Keratinocyte (primary cell): ENCODE results near the gene CMKLR1. TPM values are rescaled to one million over a fixed set of nuclear protein-coding genes. Genes with fewer than 3 reads are reported as not detected.

Experiments
- DNase-seq: peaks from one replicate; pipeline ENCODE4 v3.0.0-alpha.2; 2011; ENCODE audit warnings: low read depth, missing footprints, low spot score
- FAIRE-seq: peaks from 2 replicates; lab custom pipeline; 2011; peaks lifted over from hg19 to GRCh38; lab: Jason Lieb, UNC
- H2AFZ ChIP-seq: 2 replicates; pipeline ENCODE4 v1.6.0; 2012; ENCODE audit warnings: low read length, control low read depth, inconsistent platforms; ENCODE audit not compliant: control insufficient read depth
- H3K27ac ChIP-seq: 2 replicates; pipeline ENCODE4 v1.5.1; 2011; ENCODE audit warnings: low read length; ENCODE audit not compliant: control insufficient read depth, insufficient read depth
- H3K27me3 ChIP-seq: 3 replicates; pipeline ENCODE4 v1.6.0; 2011; ENCODE audit warnings: low read length; ENCODE audit not compliant: control insufficient read depth, insufficient read depth; ENCODE audit errors: extremely low read depth
- H3K36me3 ChIP-seq, 2 experiments: 2 replicates in 1 of 2; 3 replicates in 1 of 2; pipeline ENCODE4 v1.5.1; 2011; ENCODE audit warnings: low read length in 2 of 2, mild to moderate bottlenecking in 1 of 2; ENCODE audit not compliant: control insufficient read depth in 2 of 2, insufficient read depth in 2 of 2; ENCODE audit errors: extremely low read depth in 1 of 2
- H3K4me1 ChIP-seq: 3 replicates; pipeline ENCODE4 v1.5.1; 2011; ENCODE audit warnings: low read length; ENCODE audit not compliant: control insufficient read depth, insufficient read depth; ENCODE audit errors: extremely low read depth
- H3K4me2 ChIP-seq: 3 replicates; pipeline ENCODE4 v1.6.0; 2011; ENCODE audit warnings: low read depth, low read length; ENCODE audit not compliant: control insufficient read depth, insufficient read depth; ENCODE audit errors: extremely low read depth
- H3K4me3 ChIP-seq, 3 experiments: fragments of 200-600 bp in 1 of 3; sonication (generic) in 1 of 3; 2 replicates in 2 of 3; 3 replicates in 1 of 3; pipeline ENCODE4 v1.5.1; 2011 to 2016; ENCODE audit warnings: low read length in 3 of 3, mild to moderate bottlenecking in 3 of 3, control low read depth in 2 of 3, inconsistent platforms in 1 of 3, low read depth in 1 of 3, mixed read lengths in 1 of 3, mixed run types in 1 of 3, moderate library complexity in 1 of 3; ENCODE audit not compliant: control insufficient read depth in 2 of 3, insufficient read depth in 2 of 3; ENCODE audit errors: extremely low read depth in 1 of 3
- H3K79me2 ChIP-seq: 2 replicates; pipeline ENCODE4 v1.6.0; 2012; ENCODE audit warnings: low read length; ENCODE audit not compliant: control insufficient read depth, insufficient read depth
- H3K9ac ChIP-seq: 3 replicates; pipeline ENCODE4 v1.6.0; 2011; ENCODE audit warnings: low read length; ENCODE audit not compliant: control insufficient read depth, insufficient read depth; ENCODE audit errors: extremely low read depth
- H3K9me1 ChIP-seq: 3 replicates; pipeline ENCODE4 v1.6.0; 2011; ENCODE audit warnings: low read length; ENCODE audit not compliant: control insufficient read depth, insufficient read depth; ENCODE audit errors: extremely low read depth
- H3K9me3 ChIP-seq: 2 replicates; pipeline ENCODE4 v1.5.1; 2012; ENCODE audit warnings: low read depth, low read length; ENCODE audit not compliant: control insufficient read depth
- H4K20me1 ChIP-seq: 3 replicates; pipeline ENCODE4 v1.6.0; 2011; ENCODE audit warnings: low read length; ENCODE audit not compliant: control insufficient read depth, insufficient read depth; ENCODE audit errors: extremely low read depth
- EZH2 ChIP-seq: IDR thresholded peaks from one replicate; pipeline ENCODE4 v1.6.1; 2012; ENCODE audit warnings: inconsistent platforms, mild to moderate bottlenecking, low read length, moderate library complexity
- dilution Hi-C: fragments of 300-500 bp; cut with MboI; formaldehyde crosslinking; loops from one replicate; pipeline ENCODE4 v1.7.0; 2020; ENCODE audit warnings: low sequenced_read_pairs; ENCODE audit not compliant: extremely low pct_ligation_motif_present
- polyA plus RNA-seq, 5 experiments: library from polyadenylated mRNA; depleted of rRNA in 3 of 5; stranded (reverse) in 3 of 5; stranded (forward) in 1 of 5; unstranded in 1 of 5; fragments of >200 nt; gene quantifications; 1 replicate in 1 of 5; 2 replicates in 3 of 5; 3 replicates in 1 of 5; pipeline versions ENCODE4 v1.2.1 to v1.2.3, GENCODE V29; 2011 to 2012; ENCODE audit warnings: missing spikeins in 2 of 5, low read depth in 1 of 5, low replicate concordance in 1 of 5
- TF ChIP-seq, protein P1 (sequence below), 3 experiments: IDR thresholded peaks in 1 of 3; conservative IDR thresholded peaks in 1 of 3; optimal IDR thresholded peaks in 1 of 3; 2 replicates in 2 of 3; 3 replicates in 1 of 3; pipeline versions ENCODE3 to v1.5.1; 2011; ENCODE audit warnings: low read length in 3 of 3, mild to moderate bottlenecking in 3 of 3, moderate library complexity in 2 of 3, control low read depth in 1 of 3, inconsistent platforms in 1 of 3; ENCODE audit not compliant: insufficient read depth in 2 of 3; ENCODE audit errors: extremely low read depth in 1 of 3

The CMKLR1 gene
- polyA plus RNA-seq, 1 donor (not counting 4 experiments of a cell fraction or from before 2014, with no cell fraction given): not detected

DNA sequence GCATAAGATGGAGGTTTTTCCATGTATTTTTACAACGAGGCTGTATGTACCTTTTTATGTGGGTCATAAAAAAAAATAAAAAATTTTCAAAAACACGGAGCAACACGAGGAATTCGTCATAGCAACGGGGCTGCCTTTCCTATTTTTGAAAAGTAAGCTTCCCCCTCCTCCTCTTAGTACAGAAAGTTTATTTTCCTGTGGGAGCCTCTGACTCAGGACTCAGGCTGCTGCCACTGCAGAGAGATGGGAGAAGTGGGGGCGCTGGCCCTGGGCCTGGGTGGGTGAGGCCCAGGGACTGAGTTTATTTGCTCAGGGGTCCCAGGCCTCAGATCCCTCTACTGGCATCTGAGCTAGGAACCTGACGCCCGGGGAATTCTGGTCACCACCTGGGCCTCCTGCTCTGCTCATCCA, 10.2 kb upstream of the CMKLR1 start:
- H3K9me1 ChIP-seq: no peaks in the 10 kb centered on the region
- no peaks in the 10 kb centered on the region for H3K4me1 ChIP-seq
- no peaks in the 10 kb centered on the region for H3K9me3 ChIP-seq
- H2AFZ ChIP-seq: no peak overlapping the region
- H3K79me2 ChIP-seq: no peaks in the 10 kb centered on the region
- DNase-seq (no peak), FAIRE-seq (no peak)
- H3K4me2 ChIP-seq: no peak overlapping the region
- H3K27me3 ChIP-seq: no peaks in the 10 kb centered on the region
- TF ChIP-seq, protein P1, sequence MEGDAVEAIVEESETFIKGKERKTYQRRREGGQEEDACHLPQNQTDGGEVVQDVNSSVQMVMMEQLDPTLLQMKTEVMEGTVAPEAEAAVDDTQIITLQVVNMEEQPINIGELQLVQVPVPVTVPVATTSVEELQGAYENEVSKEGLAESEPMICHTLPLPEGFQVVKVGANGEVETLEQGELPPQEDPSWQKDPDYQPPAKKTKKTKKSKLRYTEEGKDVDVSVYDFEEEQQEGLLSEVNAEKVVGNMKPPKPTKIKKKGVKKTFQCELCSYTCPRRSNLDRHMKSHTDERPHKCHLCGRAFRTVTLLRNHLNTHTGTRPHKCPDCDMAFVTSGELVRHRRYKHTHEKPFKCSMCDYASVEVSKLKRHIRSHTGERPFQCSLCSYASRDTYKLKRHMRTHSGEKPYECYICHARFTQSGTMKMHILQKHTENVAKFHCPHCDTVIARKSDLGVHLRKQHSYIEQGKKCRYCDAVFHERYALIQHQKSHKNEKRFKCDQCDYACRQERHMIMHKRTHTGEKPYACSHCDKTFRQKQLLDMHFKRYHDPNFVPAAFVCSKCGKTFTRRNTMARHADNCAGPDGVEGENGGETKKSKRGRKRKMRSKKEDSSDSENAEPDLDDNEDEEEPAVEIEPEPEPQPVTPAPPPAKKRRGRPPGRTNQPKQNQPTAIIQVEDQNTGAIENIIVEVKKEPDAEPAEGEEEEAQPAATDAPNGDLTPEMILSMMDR (optimal IDR thresholded peaks at IDR 0.05 in 1 of 3, IDR thresholded peaks at IDR 0.05 in 1 of 3, conservative IDR thresholded peaks at IDR 0.05 in 1 of 3; ENCODE audit: extremely low read depth in 1 of 3, insufficient read depth in 2 of 3, low read length in 3 of 3): no peak
- no peak for TF ChIP-seq EZH2
- H3K36me3 ChIP-seq: no peaks in the 10 kb centered on the region
- no peak overlapping the region for H3K27ac ChIP-seq
- dilution Hi-C loops: no loop called here
- H4K20me1 ChIP-seq: no peaks in the 10 kb centered on the region
- no peak overlapping the region for H3K9ac ChIP-seq
- H3K4me3 ChIP-seq: no peak overlapping the region

DNA sequence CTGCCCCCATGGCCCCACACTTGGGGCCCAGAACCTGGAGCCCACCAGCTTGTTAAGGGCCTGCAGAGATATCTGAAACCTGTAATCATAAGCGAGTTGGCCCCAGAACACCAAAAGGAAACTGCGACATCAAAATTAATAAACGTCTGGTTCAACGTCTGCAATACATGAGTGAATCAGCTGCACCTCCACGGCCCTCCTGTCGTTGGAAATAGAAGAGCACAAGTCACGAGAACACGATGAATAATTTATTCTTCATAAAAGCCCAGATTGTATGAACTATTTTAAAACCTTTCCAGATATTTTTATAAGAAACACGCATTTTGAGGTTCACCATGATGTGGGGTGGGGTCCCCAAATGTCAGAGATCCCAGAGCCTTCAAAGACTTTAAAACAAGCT, 9.7 kb upstream of the CMKLR1 start:
- Histone ChIP-seq H2AFZ (no peak overlapping the region), H3K9me3 (no peaks in the 10 kb centered on the region), H3K27ac (no peak overlapping the region), H3K79me2 (no peaks in the 10 kb centered on the region), H3K4me3 (no peak overlapping the region), H3K4me2 (no peak overlapping the region), H3K9ac (no peak overlapping the region), H3K4me1 (no peaks in the 10 kb centered on the region), H3K27me3 (no peaks in the 10 kb centered on the region), H3K36me3 (no peaks in the 10 kb centered on the region), H4K20me1 (no peaks in the 10 kb centered on the region), H3K9me1 (no peaks in the 10 kb centered on the region)
- no peak for TF ChIP-seq EZH2
- TF ChIP-seq, protein P1 (optimal IDR thresholded peaks at IDR 0.05 in 1 of 3, IDR thresholded peaks at IDR 0.05 in 1 of 3, conservative IDR thresholded peaks at IDR 0.05 in 1 of 3; ENCODE audit: extremely low read depth in 1 of 3, insufficient read depth in 2 of 3, low read length in 3 of 3): no peak
- DNase-seq: no peak
- FAIRE-seq: no peak
- dilution Hi-C loops: no loop called here
